ENCODE data around the gene SLC2A1. TPM values are rescaled to one million over a fixed set of nuclear protein-coding genes. Genes with fewer than 3 reads are reported as not detected.
A peak's percentile ranks its signal among the peaks of the same experiment; 100 is the strongest.

SLC2A1 gene
- polyA plus RNA-seq, 2 donors: 70.3 to 115 TPM

GRCh38 chr1:42952303-42953001, 6.2 kb downstream of the SLC2A1 start:
- H3K4me3 ChIP-seq (ENCODE audit: low read depth in 1 of 2, low read length in 2 of 2): no peak overlapping the region
- no peaks in the 10 kb centered on the region for H3K27me3 ChIP-seq (ENCODE audit: control insufficient read depth in 1 of 2, insufficient read depth in 2 of 2, low read length in 2 of 2)
- H3K27ac ChIP-seq (ENCODE audit: low read depth in 2 of 2, low read length in 1 of 2): peak overlapping the region; percentile 55 to 66
- peaks cover 15 to 39% of the 10 kb centered on the region in 2 donors for H3K4me1 ChIP-seq (ENCODE audit: control insufficient read depth in 2 of 2, insufficient read depth in 2 of 2, low read length in 1 of 2)
- H3K9me3 ChIP-seq (ENCODE audit: control insufficient read depth in 2 of 2, insufficient read depth in 1 of 2, low read depth in 1 of 2, low read length in 1 of 2): no peaks in the 10 kb centered on the region
- peaks cover 0 to 25% of the 10 kb centered on the region in 2 donors for H3K36me3 ChIP-seq (ENCODE audit: control insufficient read depth in 2 of 2, insufficient read depth in 2 of 2, low read length in 1 of 2)
- 66 to 69% methylated on average over 11 of the region's 11 CpGs for WGBS, 2 donors

- peak overlapping the region in 1 of 2 donors; percentile 66 for H3K27ac ChIP-seq (ENCODE audit: low read depth in 2 of 2, low read length in 1 of 2)
- WGBS, 2 donors: 82 to 84% methylated on average over 1 of the region's 1 CpG
- peaks cover 15 to 39% of the 10 kb centered on the region in 2 donors for H3K4me1 ChIP-seq (ENCODE audit: control insufficient read depth in 2 of 2, insufficient read depth in 2 of 2, low read length in 1 of 2)
- no peak overlapping the region for H3K4me3 ChIP-seq (ENCODE audit: low read depth in 1 of 2, low read length in 2 of 2)
- H3K9me3 ChIP-seq (ENCODE audit: control insufficient read depth in 2 of 2, insufficient read depth in 1 of 2, low read depth in 1 of 2, low read length in 1 of 2): no peaks in the 10 kb centered on the region
- H3K27me3 ChIP-seq (ENCODE audit: control insufficient read depth in 1 of 2, insufficient read depth in 2 of 2, low read length in 2 of 2): no peaks in the 10 kb centered on the region
- H3K36me3 ChIP-seq (ENCODE audit: control insufficient read depth in 2 of 2, insufficient read depth in 2 of 2, low read length in 1 of 2): peaks cover 0 to 25% of the 10 kb centered on the region in 2 donors
Measured at GRCh38 chr1:42951588-42951987, 7.1 kb downstream of the SLC2A1 start.

DNA sequence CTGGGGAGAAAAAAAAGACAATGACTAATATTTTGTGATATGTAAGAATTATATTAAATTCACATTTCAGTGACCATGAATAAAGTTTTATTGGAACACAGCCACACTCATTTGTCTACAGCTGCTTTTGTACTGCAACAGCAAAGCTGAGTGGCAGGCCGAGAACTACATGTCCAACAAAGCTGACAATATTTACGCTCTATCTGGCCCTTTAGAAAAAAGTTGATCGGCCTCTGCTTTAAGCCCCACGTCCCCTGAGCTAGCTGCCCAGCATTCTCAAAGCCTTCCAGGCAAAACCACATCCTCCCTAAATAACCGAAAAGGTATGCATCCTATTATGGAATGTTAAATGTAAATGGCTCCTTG, 8.6 kb downstream of the SLC2A1 start:
- H3K27ac ChIP-seq (ENCODE audit: low read depth in 2 of 2, low read length in 1 of 2): peak overlapping the region; percentile 62 to 77
- no peak overlapping the region for H3K4me3 ChIP-seq (ENCODE audit: low read depth in 1 of 2, low read length in 2 of 2)
- no peaks in the 10 kb centered on the region for H3K9me3 ChIP-seq (ENCODE audit: control insufficient read depth in 2 of 2, insufficient read depth in 1 of 2, low read depth in 1 of 2, low read length in 1 of 2)
- H3K36me3 ChIP-seq (ENCODE audit: control insufficient read depth in 2 of 2, insufficient read depth in 2 of 2, low read length in 1 of 2): peaks cover 0 to 25% of the 10 kb centered on the region in 2 donors
- no peaks in the 10 kb centered on the region for H3K27me3 ChIP-seq (ENCODE audit: control insufficient read depth in 1 of 2, insufficient read depth in 2 of 2, low read length in 2 of 2)
- peaks cover 15 to 38% of the 10 kb centered on the region in 2 donors for H3K4me1 ChIP-seq (ENCODE audit: control insufficient read depth in 2 of 2, insufficient read depth in 2 of 2, low read length in 1 of 2)
- 52 to 69% methylated on average over 5 of the region's 5 CpGs for WGBS, 2 donors

DNA sequence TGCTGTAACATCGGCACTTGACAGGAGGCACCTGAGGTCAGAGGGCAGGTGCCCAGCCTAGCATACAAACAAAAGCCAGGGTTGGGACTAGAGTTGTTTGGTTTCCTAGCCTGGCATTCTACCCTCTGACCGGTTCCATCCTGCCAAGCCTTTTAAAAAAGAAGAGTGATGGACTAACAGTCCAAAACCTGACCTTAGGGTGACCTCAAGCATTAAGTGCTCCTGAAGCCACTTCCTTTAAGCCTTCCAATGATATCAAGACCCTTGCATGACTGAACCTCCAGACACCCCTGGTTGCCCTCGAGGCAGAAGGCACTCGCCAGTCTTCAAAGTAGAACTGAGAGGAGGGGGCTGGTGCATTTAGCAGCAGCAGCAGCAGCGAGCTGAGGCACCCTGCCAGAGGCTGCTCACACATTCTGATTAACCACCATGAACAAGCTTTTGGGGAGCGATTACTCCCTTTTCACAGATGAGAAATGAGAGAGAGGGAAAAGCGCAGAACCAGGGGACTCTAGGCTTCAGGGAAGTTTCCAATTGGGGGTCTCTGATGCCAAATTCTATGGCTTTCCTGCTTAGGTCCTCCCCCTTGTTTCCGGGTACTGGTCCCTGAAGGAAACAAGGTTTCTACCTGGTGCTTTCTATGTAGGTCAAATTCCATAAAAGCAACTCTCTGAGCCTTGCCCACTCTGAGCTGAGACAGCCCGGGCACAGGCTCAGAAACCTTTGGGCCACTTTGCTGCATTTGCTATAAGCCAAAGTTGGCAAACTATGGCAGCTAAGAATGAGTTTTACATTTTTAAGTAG, 9.2 kb downstream of the SLC2A1 start:
- 51 to 57% methylated on average over 9 of the region's 9 CpGs for WGBS, 2 donors
- Histone ChIP-seq H3K4me3 (ENCODE audit: low read depth in 1 of 2, low read length in 2 of 2) (no peak overlapping the region), H3K4me1 (ENCODE audit: control insufficient read depth in 2 of 2, insufficient read depth in 2 of 2, low read length in 1 of 2) (peaks cover 18 to 43% of the 10 kb centered on the region in 2 donors), H3K27ac (ENCODE audit: low read depth in 2 of 2, low read length in 1 of 2) (peak overlapping the region; percentile 72 to 77), H3K36me3 (ENCODE audit: control insufficient read depth in 2 of 2, insufficient read depth in 2 of 2, low read length in 1 of 2) (peaks cover 0 to 25% of the 10 kb centered on the region in 2 donors), H3K9me3 (ENCODE audit: control insufficient read depth in 2 of 2, insufficient read depth in 1 of 2, low read depth in 1 of 2, low read length in 1 of 2) (no peaks in the 10 kb centered on the region), H3K27me3 (ENCODE audit: control insufficient read depth in 1 of 2, insufficient read depth in 2 of 2, low read length in 2 of 2) (no peaks in the 10 kb centered on the region)

- Histone ChIP-seq H3K4me3 (ENCODE audit: low read depth in 1 of 2, low read length in 2 of 2) (no peak overlapping the region), H3K27me3 (ENCODE audit: control insufficient read depth in 1 of 2, insufficient read depth in 2 of 2, low read length in 2 of 2) (no peaks in the 10 kb centered on the region), H3K4me1 (ENCODE audit: control insufficient read depth in 2 of 2, insufficient read depth in 2 of 2, low read length in 1 of 2) (peaks cover 19 to 47% of the 10 kb centered on the region in 2 donors), H3K36me3 (ENCODE audit: control insufficient read depth in 2 of 2, insufficient read depth in 2 of 2, low read length in 1 of 2) (peaks cover 0 to 20% of the 10 kb centered on the region in 2 donors), H3K27ac (ENCODE audit: low read depth in 2 of 2, low read length in 1 of 2) (peak overlapping the region; percentile 43 to 77), H3K9me3 (ENCODE audit: control insufficient read depth in 2 of 2, insufficient read depth in 1 of 2, low read depth in 1 of 2, low read length in 1 of 2) (no peaks in the 10 kb centered on the region)
- WGBS, 2 donors: 57 to 64% methylated on average over 13 of the region's 13 CpGs
Measured at GRCh38 chr1:42947965-42948732, 10.5 kb downstream of the SLC2A1 start.

DNA sequence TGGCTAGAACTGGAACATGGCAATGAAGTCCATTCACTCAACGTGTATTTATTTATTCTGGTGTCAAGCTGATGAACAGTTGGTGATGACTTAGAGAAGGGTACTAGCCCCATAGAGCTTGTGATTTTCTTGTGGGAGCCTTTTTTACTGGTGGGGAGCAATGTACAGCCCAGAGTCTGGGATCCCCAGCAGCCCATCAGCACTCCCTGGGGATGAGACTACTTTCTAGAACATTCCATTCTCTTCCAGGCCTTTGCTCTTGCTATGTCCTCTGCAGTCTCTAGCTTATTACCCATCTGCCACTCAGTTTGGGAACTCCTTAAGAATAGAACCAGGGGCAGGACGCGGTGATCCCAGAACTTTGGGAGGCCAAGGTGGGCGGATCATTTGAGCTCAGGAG, 11.6 kb downstream of the SLC2A1 start:
- peaks cover 0 to 17% of the 10 kb centered on the region in 2 donors for H3K36me3 ChIP-seq (ENCODE audit: control insufficient read depth in 2 of 2, insufficient read depth in 2 of 2, low read length in 1 of 2)
- H3K9me3 ChIP-seq (ENCODE audit: control insufficient read depth in 2 of 2, insufficient read depth in 1 of 2, low read depth in 1 of 2, low read length in 1 of 2): no peaks in the 10 kb centered on the region
- peaks cover 15 to 48% of the 10 kb centered on the region in 2 donors for H3K4me1 ChIP-seq (ENCODE audit: control insufficient read depth in 2 of 2, insufficient read depth in 2 of 2, low read length in 1 of 2)
- peak overlapping the region in 1 of 2 donors; percentile 33 for H3K27ac ChIP-seq (ENCODE audit: low read depth in 2 of 2, low read length in 1 of 2)
- no peak overlapping the region for H3K4me3 ChIP-seq (ENCODE audit: low read depth in 1 of 2, low read length in 2 of 2)
- H3K27me3 ChIP-seq (ENCODE audit: control insufficient read depth in 1 of 2, insufficient read depth in 2 of 2, low read length in 2 of 2): no peaks in the 10 kb centered on the region
- WGBS, 2 donors: 75 to 82% methylated on average over 4 of the region's 4 CpGs

- WGBS, 2 donors: 57 to 69% methylated on average over 10 of the region's 10 CpGs
- H3K4me1 ChIP-seq (ENCODE audit: control insufficient read depth in 2 of 2, insufficient read depth in 2 of 2, low read length in 1 of 2): peaks cover 20 to 53% of the 10 kb centered on the region in 2 donors
- peaks cover 0 to 14% of the 10 kb centered on the region in 2 donors for H3K36me3 ChIP-seq (ENCODE audit: control insufficient read depth in 2 of 2, insufficient read depth in 2 of 2, low read length in 1 of 2)
- H3K4me3 ChIP-seq (ENCODE audit: low read depth in 1 of 2, low read length in 2 of 2): no peak overlapping the region
- no peaks in the 10 kb centered on the region for H3K27me3 ChIP-seq (ENCODE audit: control insufficient read depth in 1 of 2, insufficient read depth in 2 of 2, low read length in 2 of 2)
- no peaks in the 10 kb centered on the region for H3K9me3 ChIP-seq (ENCODE audit: control insufficient read depth in 2 of 2, insufficient read depth in 1 of 2, low read depth in 1 of 2, low read length in 1 of 2)
- peak overlapping the region; percentile 65 to 72 for H3K27ac ChIP-seq (ENCODE audit: low read depth in 2 of 2, low read length in 1 of 2)
Measured at GRCh38 chr1:42946120-42946898, 12.4 kb downstream of the SLC2A1 start.

DNA sequence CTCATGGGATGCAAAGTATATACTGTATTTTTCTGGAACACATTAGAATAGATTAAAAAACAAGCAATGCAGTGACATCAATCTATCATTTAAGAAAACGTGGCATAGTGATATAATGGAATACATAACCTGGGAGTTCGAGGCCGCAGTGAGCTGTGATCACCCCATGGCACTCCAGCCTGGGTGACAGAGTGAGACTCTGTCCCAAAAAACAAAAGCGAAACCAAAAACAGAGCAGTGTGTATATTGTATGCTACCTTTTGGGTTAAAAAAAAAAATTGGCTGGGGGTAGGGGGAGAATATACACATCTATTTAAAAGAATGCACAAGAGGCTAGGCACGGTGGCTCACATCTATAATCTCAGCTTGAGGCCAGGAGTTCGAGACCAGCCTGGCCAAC, 13.5 kb downstream of the SLC2A1 start:
- WGBS, 2 donors: 55 to 75% methylated on average over 6 of the region's 6 CpGs
- H3K27ac ChIP-seq (ENCODE audit: low read depth in 2 of 2, low read length in 1 of 2): peak overlapping the region; percentile 88 to 99
- peaks cover 21 to 59% of the 10 kb centered on the region in 2 donors for H3K4me1 ChIP-seq (ENCODE audit: control insufficient read depth in 2 of 2, insufficient read depth in 2 of 2, low read length in 1 of 2)
- peak overlapping the region in 1 of 2 donors; percentile 4 for H3K4me3 ChIP-seq (ENCODE audit: low read depth in 1 of 2, low read length in 2 of 2)
- H3K36me3 ChIP-seq (ENCODE audit: control insufficient read depth in 2 of 2, insufficient read depth in 2 of 2, low read length in 1 of 2): peaks cover 0 to 16% of the 10 kb centered on the region in 2 donors
- no peaks in the 10 kb centered on the region for H3K9me3 ChIP-seq (ENCODE audit: control insufficient read depth in 2 of 2, insufficient read depth in 1 of 2, low read depth in 1 of 2, low read length in 1 of 2)
- no peaks in the 10 kb centered on the region for H3K27me3 ChIP-seq (ENCODE audit: control insufficient read depth in 1 of 2, insufficient read depth in 2 of 2, low read length in 2 of 2)

All from esophagus (tissue), 2 donors.